C1 segment of cervical spinal cord (tissue), 14 donors: ENCODE results near the gene DPP6.
"Not testable (repeated sequence)": the region's sequence is repeated elsewhere in the genome, so short reads cannot be mapped to it uniquely, and the experiment has no call there.

Experiments used
- DNase-seq, 14 donors: peaks; one replicate each; lab custom pipeline; 2025; lab: John Stamatoyannopoulos, UW

Gene DPP6

GRCh38 chr7:154651501-154651900 lies 599.3 kb downstream of the DPP6 start:
- no peak for DNase-seq

- no peak for DNase-seq
These were observed 600.4 kb downstream of the DPP6 start for GRCh38 chr7:154652564-154652963.

- no peak for DNase-seq
These were observed 601.1 kb downstream of the DPP6 start for GRCh38 chr7:154653281-154653680.

DNA sequence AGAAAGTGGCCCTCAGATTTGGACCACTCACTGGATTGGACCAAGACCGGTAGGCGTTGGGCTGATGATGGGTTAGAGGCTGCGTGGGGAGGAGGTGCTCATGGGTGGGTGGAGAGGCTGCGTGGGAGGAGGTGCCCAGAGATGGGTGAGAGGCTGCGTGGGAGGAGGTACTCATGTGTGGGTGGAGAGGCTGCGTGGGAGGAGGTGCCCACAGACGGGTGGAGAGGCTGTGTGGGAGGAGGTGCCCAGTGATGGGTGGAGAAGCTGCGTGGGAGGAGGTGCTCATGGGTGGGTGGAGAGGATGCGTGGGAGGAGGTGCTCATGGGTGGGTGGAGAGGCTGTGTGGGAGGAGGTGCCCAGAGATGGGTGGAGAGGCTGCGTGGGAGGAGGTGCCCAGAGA lies 604.4 kb downstream of the DPP6 start:
- DNase-seq, result no peak

- no peak for DNase-seq
These were observed 614.6 kb downstream of the DPP6 start for GRCh38 chr7:154666768-154667167.

- DNase-seq, result no peak
These were observed 620.6 kb downstream of the DPP6 start for GRCh38 chr7:154672659-154673415.

DNA sequence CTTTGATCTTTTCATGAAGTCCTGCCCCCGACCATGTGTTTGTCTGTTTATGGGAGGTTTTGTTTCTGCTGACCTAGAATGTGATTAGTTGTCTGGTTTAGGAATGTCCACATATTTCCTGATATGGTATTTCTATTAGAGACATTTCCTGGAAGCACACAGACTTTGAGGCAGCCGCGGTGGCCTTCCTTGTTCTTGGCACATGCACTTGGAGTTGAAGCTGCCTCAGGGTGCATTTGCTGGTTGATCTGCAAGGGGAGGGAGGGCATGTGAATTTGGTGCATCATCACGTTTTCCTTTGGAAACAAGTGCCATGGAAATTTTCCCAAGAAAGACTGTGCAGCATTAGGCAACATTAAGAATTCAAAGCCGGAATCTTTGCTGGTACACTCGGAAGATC lies 622.0 kb downstream of the DPP6 start:
- DNase-seq, result no peak

- peak in 1 of 14 donors; percentile 6 for DNase-seq
These were observed 623.4 kb downstream of the DPP6 start for GRCh38 chr7:154675560-154675959.

DNA sequence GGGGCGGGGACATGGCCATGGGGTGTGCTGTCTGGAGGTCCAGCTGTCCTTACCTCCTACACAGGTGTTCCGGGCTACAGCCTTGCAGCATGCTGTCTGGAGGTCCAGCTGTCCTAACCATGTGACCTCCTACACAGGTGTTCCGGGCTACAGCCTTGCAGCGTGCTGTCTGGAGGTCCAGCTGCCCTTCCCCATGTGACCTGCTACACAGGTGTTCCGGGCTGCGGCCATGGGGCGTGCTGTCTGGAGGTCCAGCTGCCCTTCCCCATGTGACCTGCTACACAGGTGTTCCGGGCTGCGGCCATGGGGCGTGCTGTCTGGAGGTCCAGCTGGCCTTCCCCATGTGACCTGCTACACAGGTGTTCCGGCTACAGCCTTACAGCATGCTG lies 623.8 kb downstream of the DPP6 start:
- DNase-seq, result not testable (repeated sequence)

- no peak for DNase-seq
These were observed 624.4 kb downstream of the DPP6 start for GRCh38 chr7:154676422-154677073.

GRCh38 chr7:154677454-154677853 lies 625.3 kb downstream of the DPP6 start:
- no peak for DNase-seq

DNA sequence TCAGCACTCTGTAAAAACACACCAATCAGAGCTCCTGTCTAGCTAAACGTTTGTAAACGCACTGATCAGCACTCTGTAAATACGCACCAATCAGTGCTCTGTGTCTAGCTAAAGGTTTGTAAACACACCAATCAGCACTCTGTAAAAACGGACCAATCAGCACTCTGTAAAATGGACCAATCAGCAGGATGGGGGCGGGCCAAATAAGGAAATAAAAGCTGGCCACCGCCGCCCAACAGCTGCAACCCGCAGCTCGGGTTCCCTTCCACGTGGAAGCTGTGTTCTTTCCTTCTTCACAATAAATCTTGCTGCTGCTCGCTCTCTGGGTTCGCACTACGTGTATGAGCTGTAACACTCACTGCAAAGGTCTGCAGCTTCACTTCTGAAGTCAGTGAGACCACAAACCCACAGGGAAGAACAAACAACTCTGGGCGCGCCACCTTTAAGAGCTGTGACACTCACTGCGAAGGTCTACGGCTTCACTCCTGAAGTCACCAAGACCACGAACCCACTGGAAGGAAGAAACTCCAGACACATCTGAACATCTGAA lies 625.9 kb downstream of the DPP6 start:
- DNase-seq, result not testable (repeated sequence)

GRCh38 chr7:154679379-154680053 lies 627.3 kb downstream of the DPP6 start:
- no peak for DNase-seq

DNA sequence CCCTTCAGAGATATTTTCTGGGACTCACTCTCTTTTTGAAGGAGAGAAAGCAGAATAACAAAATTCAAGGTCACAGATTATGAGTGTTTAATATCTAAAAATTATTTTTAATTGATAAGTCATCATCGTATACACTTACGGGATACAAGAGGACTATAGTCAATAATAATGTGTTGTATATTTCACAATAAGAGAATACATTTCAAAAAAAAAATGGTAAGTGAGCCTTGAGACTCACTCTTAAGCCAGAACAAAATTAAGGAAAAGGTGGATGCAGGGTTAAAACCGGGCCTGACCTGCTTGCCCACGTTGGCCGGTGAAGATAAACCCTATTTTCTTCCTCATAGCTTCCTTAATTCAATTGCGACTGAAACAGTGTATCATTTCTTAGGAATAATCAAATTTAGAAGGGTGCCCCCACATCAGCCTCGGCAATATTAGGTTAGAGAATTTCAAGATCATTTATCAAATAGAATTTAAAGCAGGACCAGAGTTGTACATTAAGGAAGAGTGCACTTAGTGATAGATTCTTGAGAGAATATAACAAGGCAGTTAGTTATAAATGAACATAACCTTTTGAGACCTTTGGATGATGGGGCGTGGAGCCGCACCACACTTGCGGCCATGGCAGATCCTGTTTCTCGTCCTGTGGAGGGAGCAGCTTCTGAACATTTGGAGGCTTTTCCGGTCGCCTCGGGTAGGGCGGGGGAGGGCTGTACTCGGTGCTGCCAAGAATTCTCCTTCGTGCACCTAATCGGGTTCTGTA lies 628.9 kb downstream of the DPP6 start:
- DNase-seq, result peak in 1 of 14 donors; percentile 57

GRCh38 chr7:154682003-154682402 lies 629.8 kb downstream of the DPP6 start:
- DNase-seq, result no peak

DNA sequence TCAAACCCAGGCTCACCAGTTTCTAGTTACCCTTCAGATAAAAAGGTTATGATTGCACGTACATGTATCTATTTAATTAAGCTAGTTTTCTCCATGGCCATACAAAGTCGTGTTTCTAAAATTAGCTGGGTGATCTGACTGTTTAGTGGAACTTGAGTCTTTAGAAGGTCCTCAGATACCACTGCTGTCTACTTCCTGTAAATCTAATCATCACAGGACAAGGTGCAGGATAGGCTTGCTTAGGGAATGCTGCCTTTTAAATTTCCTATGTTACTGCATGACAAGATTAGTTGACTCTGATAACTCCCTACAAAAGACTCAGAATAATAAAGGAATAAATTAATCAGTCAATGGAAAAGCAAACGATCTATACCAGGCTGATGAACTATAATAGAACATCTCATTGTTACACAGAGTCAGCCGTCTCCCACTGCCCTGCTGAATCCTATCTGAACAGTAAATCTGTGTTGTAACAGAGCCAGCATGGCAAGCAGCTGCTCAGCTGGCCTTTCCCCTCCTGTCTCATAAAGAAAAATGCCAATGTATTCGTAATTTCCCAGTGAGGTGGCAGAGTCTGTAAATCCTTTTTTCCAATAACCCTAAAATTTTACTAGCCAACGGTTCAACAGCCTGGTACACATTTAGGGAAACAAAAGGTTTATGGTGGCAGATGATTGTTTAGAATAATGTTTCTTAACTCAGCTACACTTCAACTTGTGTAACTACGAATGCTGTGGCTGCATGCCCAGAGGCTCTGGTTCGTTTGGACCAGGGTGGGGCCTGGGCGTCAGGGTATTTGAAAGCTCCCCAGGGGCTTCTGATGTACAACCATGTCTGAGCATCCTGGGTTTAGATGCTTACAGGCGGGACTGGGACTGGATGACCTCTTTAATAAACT lies 632.7 kb downstream of the DPP6 start:
- DNase-seq, result peak in 1 of 14 donors; percentile 2

GRCh38 chr7:154685564-154685901 lies 633.3 kb downstream of the DPP6 start:
- DNase-seq, result no peak

DNA sequence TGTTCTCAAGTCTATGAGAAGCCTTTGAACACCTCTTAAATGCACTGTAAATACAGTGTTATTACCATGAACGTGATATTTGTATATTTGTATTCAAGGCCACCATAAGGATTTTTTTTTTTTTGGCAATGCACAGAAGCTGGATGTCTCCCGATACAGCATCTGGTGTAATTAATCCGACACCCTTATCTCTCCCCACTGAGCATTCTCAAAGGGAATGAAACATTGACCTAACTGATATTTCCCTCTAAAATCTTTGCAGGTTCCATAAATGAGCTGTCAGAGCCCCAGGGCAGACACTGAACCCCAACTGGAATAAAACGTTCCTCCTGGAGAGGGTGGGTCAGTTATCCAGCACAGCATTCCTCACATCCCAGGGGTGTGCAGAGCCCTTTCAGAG lies 634.1 kb downstream of the DPP6 start:
- DNase-seq, result no peak

DNA sequence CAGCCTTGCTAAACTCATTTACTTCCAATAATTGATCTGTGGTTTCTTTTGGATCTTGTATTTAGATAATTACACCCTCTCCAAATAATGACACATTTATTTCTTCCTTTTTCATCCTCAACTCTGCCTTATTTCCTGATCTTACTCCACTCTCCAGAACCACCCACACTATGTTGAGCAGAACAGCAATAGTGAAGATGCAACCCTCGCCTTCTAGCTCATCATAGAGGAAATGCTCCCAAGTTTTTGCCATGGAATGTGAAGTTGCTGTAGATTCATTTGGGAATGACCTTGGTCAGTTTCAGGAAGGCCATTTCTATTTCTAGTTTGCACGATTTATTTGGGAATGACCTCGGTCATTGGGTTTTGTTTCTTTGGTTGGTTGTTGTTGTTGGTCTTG lies 636.8 kb downstream of the DPP6 start:
- no peak for DNase-seq

DNA sequence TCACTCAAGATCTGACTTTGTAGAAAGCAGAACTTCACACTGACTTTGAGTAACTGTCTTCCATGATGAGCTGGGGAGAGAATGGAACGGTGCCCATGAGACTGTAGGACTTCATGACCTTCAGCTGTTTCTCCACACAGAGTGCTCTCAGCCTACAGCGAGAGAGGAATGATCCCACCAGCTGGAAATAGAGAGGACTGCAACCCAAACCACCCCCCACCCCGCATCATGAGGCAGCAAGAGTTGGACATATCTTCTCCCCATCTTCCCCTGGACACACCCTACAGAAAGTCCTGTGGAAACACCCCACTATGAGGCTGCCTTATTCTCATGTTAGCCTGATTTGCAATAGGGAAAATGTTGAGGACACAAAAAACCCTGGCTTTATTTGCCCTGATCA lies 638.2 kb downstream of the DPP6 start:
- no peak for DNase-seq

- DNase-seq, result no peak
These were observed 641.5 kb downstream of the DPP6 start for GRCh38 chr7:154693661-154694060.
